Measurements from ENCODE around the gene KIF25. TPM values are rescaled to one million over a fixed set of nuclear protein-coding genes. Genes with fewer than 3 reads are reported as not detected.

The KIF25 gene
- total and polyA plus RNA-seq, 4 donors = 0.05 TPM; not detected in 3

GRCh38 chr6:168067081-168067759, 69.7 kb downstream of the KIF25 start:
- no peaks in the 10 kb centered on the region for H3K36me3 ChIP-seq (ENCODE audit: control insufficient read depth in 4 of 4, insufficient read depth in 3 of 4, low read depth in 1 of 4, low read length in 3 of 4)
- TF ChIP-seq FOXA2 (IDR thresholded peaks at IDR 0.05) (no peak), JUND (IDR thresholded peaks at IDR 0.05) (no peak), YY1 (IDR thresholded peaks at IDR 0.05) (no peak), ATF3 (IDR thresholded peaks at IDR 0.05) (no peak), FOXA1 (IDR thresholded peaks at IDR 0.05) (no peak), HNF4G (IDR thresholded peaks at IDR 0.05) (no peak), MAX (IDR thresholded peaks at IDR 0.05) (no peak), NR2F2 (IDR thresholded peaks at IDR 0.05) (no peak), REST (IDR thresholded peaks at IDR 0.05) (no peak), TAF1 (conservative IDR thresholded peaks at IDR 0.05) (no peak), HNF4A (conservative IDR thresholded peaks at IDR 0.05) (no peak), EGR1 (IDR thresholded peaks at IDR 0.05; ENCODE audit: low read depth in 2 of 2) (no peak), SP1 (IDR thresholded peaks at IDR 0.05) (no peak), RXRA (IDR thresholded peaks at IDR 0.05) (no peak), GABPA (IDR thresholded peaks at IDR 0.05 in 1 of 2, conservative IDR thresholded peaks at IDR 0.05 in 1 of 2) (no peak)
- TF ChIP-seq, protein P1, sequence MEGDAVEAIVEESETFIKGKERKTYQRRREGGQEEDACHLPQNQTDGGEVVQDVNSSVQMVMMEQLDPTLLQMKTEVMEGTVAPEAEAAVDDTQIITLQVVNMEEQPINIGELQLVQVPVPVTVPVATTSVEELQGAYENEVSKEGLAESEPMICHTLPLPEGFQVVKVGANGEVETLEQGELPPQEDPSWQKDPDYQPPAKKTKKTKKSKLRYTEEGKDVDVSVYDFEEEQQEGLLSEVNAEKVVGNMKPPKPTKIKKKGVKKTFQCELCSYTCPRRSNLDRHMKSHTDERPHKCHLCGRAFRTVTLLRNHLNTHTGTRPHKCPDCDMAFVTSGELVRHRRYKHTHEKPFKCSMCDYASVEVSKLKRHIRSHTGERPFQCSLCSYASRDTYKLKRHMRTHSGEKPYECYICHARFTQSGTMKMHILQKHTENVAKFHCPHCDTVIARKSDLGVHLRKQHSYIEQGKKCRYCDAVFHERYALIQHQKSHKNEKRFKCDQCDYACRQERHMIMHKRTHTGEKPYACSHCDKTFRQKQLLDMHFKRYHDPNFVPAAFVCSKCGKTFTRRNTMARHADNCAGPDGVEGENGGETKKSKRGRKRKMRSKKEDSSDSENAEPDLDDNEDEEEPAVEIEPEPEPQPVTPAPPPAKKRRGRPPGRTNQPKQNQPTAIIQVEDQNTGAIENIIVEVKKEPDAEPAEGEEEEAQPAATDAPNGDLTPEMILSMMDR (IDR thresholded peaks at IDR 0.05; ENCODE audit: low read depth, low read length, missing input control) = no peak
- TF ChIP-seq, protein P2, sequence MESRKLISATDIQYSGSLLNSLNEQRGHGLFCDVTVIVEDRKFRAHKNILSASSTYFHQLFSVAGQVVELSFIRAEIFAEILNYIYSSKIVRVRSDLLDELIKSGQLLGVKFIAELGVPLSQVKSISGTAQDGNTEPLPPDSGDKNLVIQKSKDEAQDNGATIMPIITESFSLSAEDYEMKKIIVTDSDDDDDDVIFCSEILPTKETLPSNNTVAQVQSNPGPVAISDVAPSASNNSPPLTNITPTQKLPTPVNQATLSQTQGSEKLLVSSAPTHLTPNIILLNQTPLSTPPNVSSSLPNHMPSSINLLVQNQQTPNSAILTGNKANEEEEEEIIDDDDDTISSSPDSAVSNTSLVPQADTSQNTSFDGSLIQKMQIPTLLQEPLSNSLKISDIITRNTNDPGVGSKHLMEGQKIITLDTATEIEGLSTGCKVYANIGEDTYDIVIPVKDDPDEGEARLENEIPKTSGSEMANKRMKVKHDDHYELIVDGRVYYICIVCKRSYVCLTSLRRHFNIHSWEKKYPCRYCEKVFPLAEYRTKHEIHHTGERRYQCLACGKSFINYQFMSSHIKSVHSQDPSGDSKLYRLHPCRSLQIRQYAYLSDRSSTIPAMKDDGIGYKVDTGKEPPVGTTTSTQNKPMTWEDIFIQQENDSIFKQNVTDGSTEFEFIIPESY (IDR thresholded peaks at IDR 0.05) = no peak
- no peak overlapping the region for H3K9ac ChIP-seq (ENCODE audit: low read depth in 1 of 2, low read length in 2 of 2)
- H3K4me3 ChIP-seq (ENCODE audit: low read depth in 1 of 3, low read length in 3 of 3) = no peak overlapping the region
- no peaks in the 10 kb centered on the region for H3K27me3 ChIP-seq (ENCODE audit: control insufficient read depth in 4 of 4, insufficient read depth in 4 of 4, low read length in 3 of 4)
- 94% methylated on average over 24 of the region's 24 CpGs for WGBS
- DNase-seq (ENCODE audit: low spot score) = no peak
- H3K27ac ChIP-seq (ENCODE audit: low read depth in 1 of 2, low read length in 2 of 2) = no peak overlapping the region
- no peaks in the 10 kb centered on the region for H3K4me1 ChIP-seq (ENCODE audit: control insufficient read depth in 4 of 4, insufficient read depth in 4 of 4, low read length in 3 of 4)
- H3K9me3 ChIP-seq (ENCODE audit: control insufficient read depth in 4 of 4, low read length in 3 of 4) = no peaks in the 10 kb centered on the region
